Globus pallidus (tissue), 1 donor: Measurements from ENCODE around the gene LOC128125822.
A peak's percentile ranks its signal among the peaks of the same experiment; 100 is the strongest.

Experiments
- DNase-seq: peaks from one replicate; pipeline ENCODE4 v3.0.0-alpha.2; 2015; ENCODE audit warnings: low spot score

Gene LOC128125822

GRCh38 chr6:63556369-63556768 lies 15.9 kb upstream of the LOC128125822 start:
- DNase-seq, result no peak

DNA sequence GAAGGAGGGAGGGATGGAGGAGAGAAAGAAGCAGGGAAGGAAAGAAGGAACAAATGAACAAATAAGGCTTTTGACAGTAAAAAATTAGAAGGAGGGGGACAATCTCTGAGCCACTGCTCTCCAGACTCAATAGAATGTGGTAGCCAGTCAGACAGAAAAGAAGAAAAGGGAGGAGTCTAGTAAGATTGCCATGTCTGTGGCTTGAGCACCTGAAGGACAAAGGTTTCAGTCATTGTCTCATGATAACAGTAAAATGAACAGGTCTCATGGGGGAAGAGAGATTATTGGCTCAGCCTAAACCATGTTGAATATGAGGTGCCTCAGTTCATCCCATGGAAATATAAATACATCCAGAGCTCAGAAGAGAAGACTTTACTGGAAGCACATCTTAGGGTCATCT lies 14.0 kb upstream of the LOC128125822 start:
- DNase-seq, result no peak

DNA sequence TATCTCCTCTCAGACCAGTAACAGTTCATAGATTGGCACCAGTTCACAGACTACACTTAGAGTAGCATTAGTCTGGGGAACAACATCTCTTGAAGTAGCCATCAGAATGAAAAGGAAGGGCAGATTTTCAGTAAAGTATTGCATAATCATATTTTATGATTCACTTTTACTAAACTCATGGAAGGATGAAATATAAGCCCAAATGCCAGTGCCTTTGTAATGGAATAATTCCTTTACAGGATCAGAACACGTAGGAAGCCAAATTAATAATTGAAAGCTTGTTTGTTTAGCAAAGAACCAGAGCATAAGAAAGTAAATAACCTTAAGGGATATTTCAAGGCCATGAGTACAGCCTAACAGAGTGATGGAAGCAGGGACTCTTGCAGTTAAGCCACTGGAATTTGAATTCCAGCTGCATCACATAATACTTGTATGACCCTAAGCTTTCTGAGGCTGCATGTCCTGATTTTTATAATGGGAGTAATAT lies 11.4 kb upstream of the LOC128125822 start:
- DNase-seq, result no peak

- no peak for DNase-seq
Measured at GRCh38 chr6:63561288-63561687, 11.0 kb upstream of the LOC128125822 start.

- no peak for DNase-seq
Measured at GRCh38 chr6:63563235-63563634, 9.0 kb upstream of the LOC128125822 start.

GRCh38 chr6:63565058-63565726 lies 7.1 kb upstream of the LOC128125822 start:
- no peak for DNase-seq

DNA sequence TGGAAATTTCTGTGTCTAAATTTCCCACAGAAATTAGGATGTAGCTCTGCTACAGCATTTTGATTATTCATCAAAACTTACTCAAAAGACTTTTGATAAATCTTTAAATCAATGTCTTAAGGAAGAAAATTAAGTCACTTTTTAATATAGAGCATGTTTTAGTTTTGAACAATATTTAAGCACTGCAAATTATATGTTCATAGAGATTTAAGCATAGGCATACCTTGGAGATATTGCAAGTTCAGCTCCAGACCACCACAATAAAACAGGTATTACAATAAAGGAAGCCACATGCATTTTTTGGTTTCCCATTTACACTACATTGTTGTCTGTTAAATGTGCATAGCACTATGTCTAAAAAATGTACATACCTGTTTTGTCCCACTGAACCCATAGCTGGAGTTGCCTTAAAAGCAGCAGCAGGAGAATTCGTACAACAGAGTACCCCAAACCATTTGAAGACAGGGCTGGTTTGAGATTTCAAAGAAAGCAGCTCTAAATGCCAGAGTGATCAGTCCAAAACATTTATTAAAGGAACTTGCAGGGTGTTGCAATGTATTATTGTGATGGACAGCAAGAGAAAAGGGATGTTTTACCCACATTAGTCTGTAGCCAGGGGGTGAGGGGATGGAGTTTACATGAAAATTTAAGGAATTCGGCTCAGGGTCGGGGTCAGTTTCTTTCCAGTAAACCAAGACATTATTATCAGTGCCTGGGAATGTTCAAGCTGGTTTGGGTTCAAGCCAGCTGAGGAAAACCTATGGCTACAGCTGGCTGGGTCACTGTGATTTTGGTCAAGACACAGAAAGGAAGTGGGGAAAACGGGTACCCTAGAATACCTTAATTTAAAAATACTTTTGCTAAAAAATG lies 6.3 kb upstream of the LOC128125822 start:
- no peak for DNase-seq

DNA sequence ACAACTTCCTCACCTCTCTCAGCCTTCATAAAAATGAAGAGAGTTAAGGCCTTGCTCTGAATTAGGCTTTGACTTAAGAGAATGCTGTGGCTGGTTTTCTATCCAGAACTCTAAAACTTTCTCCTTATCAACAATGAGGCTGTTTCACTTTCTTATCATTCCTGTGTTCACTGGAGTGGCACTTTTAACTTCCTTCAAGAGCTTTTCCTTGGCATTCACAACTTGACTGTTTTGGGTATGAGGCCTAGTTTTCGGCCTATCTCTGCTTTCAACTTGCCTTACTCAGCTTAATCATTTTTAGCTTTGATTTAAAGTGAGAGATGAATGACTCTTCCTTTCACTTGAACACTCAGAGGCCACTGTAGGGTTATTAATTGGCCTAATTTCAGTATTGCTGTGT lies 4.3 kb upstream of the LOC128125822 start:
- DNase-seq, result no peak

DNA sequence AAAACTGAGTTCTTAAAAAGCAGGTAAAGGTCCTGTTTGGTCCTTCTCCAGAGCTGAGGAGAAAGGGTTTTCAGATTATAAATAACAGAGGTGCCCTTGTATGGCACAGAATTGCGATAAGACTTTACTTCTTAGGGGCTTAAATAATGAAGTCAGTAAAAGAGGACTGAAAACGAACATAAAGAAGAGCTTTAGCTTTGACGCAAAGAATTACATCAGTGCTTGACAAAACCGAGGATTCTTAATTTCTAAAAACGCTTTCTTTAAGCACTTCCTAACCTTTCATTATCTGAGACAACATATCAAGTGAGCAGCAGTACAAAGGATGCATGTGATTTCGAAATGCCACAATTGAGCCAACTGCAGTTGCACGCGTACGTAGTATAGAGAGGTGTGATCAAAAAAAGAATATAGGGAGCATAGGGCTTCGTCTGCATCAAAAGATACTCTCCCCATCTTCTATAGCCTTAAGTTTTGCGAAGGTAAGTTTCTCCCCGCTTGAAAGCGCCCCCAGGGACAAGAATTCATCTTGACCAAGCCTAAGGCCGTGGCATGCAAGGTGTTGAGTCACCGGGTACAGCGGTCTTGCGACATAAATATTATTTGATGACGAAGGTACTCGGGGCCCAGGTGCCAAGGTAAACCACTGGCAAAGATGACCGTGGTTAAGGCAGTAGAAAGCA lies 778 bp upstream of the LOC128125822 start:
- peak; percentile 49 for DNase-seq

- DNase-seq, result no peak
Measured at GRCh38 chr6:63572747-63573075, 431 bp downstream of the LOC128125822 start.

- peak; percentile 66 for DNase-seq
Measured at GRCh38 chr6:63573076-63573898, 1.0 kb downstream of the LOC128125822 start.

GRCh38 chr6:63573899-63574553 lies 1.7 kb downstream of the LOC128125822 start:
- peak; percentile 35 for DNase-seq

- DNase-seq, result no peak
Measured at GRCh38 chr6:63574554-63574900, 2.2 kb downstream of the LOC128125822 start.

GRCh38 chr6:63576147-63576772 lies 4.0 kb downstream of the LOC128125822 start:
- no peak for DNase-seq

GRCh38 chr6:63576985-63577712 lies 4.9 kb downstream of the LOC128125822 start:
- DNase-seq, result no peak

DNA sequence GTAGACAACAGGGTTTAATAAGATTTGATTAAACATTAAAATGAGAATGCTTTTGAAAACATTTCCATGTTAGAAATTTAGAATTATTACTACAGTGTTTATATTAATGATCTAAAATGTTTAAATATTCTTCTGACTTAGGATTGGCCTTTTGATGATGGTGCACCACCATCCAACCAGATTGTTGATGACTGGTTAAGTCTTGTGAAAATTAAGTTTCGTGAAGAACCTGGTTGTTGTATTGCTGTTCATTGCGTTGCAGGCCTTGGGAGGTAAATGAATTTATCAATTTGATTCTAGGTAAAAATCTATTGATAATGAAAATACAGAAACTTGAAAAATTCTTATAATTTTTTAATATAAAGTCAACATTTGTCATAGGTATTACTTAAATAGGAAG lies 6.5 kb downstream of the LOC128125822 start:
- no peak for DNase-seq

GRCh38 chr6:63579937-63580703 lies 7.8 kb downstream of the LOC128125822 start:
- DNase-seq, result no peak

DNA sequence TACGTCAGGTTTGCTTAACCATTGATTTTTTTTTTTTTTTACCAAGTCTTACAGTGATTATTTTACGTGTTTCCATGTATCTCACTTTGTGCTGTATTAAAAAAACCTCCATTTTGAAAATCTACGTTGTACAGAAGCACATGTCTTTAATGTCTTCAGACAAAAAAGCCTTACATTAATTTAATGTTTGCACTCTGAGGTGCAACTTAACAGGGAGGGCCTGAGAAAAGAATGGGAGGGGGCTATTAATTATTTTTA lies 8.4 kb downstream of the LOC128125822 start:
- no peak for DNase-seq

- DNase-seq, result no peak
Measured at GRCh38 chr6:63581355-63582013, 9.2 kb downstream of the LOC128125822 start.
